GM23248 (cell line): ENCODE data around the gene TCTN2.

Experiments
- EZH2 ChIP-seq: fragments of 200-600 bp; sonication (generic); IDR thresholded peaks from 2 replicates; pipeline ENCODE4 v1.6.1; 2018; ENCODE audit warnings: antibody characterized with exemption, mild to moderate bottlenecking; ENCODE audit not compliant: insufficient read depth, poor library complexity, severe bottlenecking
- EZH2phosphoT487 ChIP-seq: fragments of 200-600 bp; sonication (generic); IDR thresholded peaks from 2 replicates; pipeline ENCODE4 v1.6.1; 2018; ENCODE audit warnings: antibody characterized with exemption, moderate library complexity, mild to moderate bottlenecking, low read depth; ENCODE audit not compliant: insufficient read depth

GRCh38 chr12:123757561-123757960, 86.6 kb downstream of the TCTN2 start:
- TF ChIP-seq EZH2 (no peak), EZH2phosphoT487 (no peak)
